ENCODE measurements around the gene TUBA3E.
"Not testable (repeated sequence)": the region's sequence is repeated elsewhere in the genome, so short reads cannot be mapped to it uniquely, and the experiment has no call there.

Gene TUBA3E

DNA sequence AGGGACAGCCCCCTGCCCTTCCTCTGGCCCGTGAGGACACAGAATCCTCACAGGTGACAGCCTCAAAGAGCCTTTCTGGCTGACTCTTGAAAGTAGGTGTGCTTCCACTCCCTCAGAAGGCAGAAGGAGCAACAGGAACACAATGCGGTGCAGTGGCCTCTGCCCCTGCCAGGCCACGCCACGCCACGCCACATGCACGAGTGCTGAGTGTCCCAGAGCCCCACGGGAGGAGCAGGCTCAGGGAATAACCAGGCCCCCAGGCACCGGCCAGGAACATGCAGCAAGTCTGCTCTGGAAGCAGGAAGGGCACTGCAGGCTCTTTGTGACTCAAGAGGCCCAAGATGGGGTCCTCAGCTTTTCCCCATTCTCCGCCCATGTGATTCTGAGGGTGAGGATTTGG lies 35.3 kb downstream of the TUBA3E start:
- no peak overlapping the region for H3K27ac ChIP-seq (ENCODE audit: low read depth in 2 of 2, low read length in 2 of 2)
- H3K27me3 ChIP-seq (ENCODE audit: control insufficient read depth in 2 of 2, insufficient read depth in 2 of 2, low read length in 2 of 2): no peaks in the 10 kb centered on the region
- no peaks in the 10 kb centered on the region for H3K9me3 ChIP-seq (ENCODE audit: control insufficient read depth in 2 of 2, low read length in 2 of 2)
- H3K4me3 ChIP-seq (ENCODE audit: low read length in 2 of 2): no peak overlapping the region
- H3K9ac ChIP-seq (ENCODE audit: low read depth in 1 of 2, low read length in 2 of 2): no peak overlapping the region
- H3K4me1 ChIP-seq (ENCODE audit: control insufficient read depth in 2 of 2, insufficient read depth in 2 of 2, low read length in 2 of 2): no peaks in the 10 kb centered on the region
- H3K36me3 ChIP-seq (ENCODE audit: control insufficient read depth in 2 of 2, insufficient read depth in 2 of 2, low read length in 2 of 2): peaks cover 11 to 42% of the 10 kb centered on the region in 2 donors

- not testable (repeated sequence) for H3K27ac ChIP-seq (ENCODE audit: low read depth in 2 of 2, low read length in 2 of 2); H3K9ac ChIP-seq (ENCODE audit: low read depth in 1 of 2, low read length in 2 of 2); H3K9me3 ChIP-seq (ENCODE audit: control insufficient read depth in 2 of 2, low read length in 2 of 2); H3K27me3 ChIP-seq (ENCODE audit: control insufficient read depth in 2 of 2, insufficient read depth in 2 of 2, low read length in 2 of 2); H3K4me1 ChIP-seq (ENCODE audit: control insufficient read depth in 2 of 2, insufficient read depth in 2 of 2, low read length in 2 of 2); H3K4me3 ChIP-seq (ENCODE audit: low read length in 2 of 2)
- peaks cover 8 to 38% of the 10 kb centered on the region in 2 donors for H3K36me3 ChIP-seq (ENCODE audit: control insufficient read depth in 2 of 2, insufficient read depth in 2 of 2, low read length in 2 of 2)
Measured at GRCh38 chr2:130162486-130162885, 35.8 kb downstream of the TUBA3E start.

DNA sequence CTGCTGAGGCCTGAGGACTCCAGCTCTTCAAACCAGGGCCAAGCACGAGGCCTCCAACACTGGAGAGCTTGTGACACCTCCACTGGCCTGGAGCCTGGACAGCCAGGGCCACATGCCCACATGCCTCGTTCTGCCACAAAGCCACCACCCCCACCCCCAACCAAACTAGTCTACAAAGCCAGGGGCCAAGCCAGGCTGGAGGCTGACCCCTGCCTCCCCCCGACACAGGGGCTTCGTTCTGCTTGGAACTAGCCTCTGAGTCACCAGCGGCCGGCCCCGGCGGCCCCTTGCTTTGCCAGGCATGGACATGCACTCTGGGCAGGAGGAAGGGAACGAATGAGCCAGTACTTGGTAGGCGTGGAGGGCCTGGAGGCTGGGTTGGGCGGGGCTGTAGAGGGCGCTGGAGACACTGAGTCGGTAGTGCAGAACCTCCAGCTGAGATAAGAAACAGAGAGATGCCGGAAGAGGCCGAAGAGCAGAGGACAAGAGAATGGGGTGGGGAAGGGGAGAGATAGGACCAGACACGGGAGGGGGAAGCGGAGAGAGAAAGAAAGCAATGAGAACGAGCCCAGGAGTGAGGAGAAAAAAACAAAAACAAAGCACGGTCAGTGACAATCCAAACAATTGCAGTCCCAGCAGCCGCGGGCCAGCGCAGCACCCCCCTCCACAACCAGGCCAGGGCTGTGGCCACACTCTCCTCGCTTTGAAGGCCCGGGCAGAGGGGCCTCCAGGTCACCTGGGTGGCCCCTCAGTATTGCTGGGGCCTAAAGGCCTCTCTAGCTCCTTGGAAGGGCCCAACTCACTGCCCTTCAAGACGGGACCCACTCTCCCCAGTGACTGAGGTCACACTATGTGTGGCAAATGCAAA lies 37.2 kb downstream of the TUBA3E start:
- not testable (repeated sequence) for H3K27me3 ChIP-seq (ENCODE audit: control insufficient read depth in 2 of 2, insufficient read depth in 2 of 2, low read length in 2 of 2); H3K4me1 ChIP-seq (ENCODE audit: control insufficient read depth in 2 of 2, insufficient read depth in 2 of 2, low read length in 2 of 2); H3K4me3 ChIP-seq (ENCODE audit: low read length in 2 of 2); H3K9ac ChIP-seq (ENCODE audit: low read depth in 1 of 2, low read length in 2 of 2); H3K27ac ChIP-seq (ENCODE audit: low read depth in 2 of 2, low read length in 2 of 2); H3K9me3 ChIP-seq (ENCODE audit: control insufficient read depth in 2 of 2, low read length in 2 of 2)
- H3K36me3 ChIP-seq (ENCODE audit: control insufficient read depth in 2 of 2, insufficient read depth in 2 of 2, low read length in 2 of 2): peaks cover 5 to 31% of the 10 kb centered on the region in 2 donors

DNA sequence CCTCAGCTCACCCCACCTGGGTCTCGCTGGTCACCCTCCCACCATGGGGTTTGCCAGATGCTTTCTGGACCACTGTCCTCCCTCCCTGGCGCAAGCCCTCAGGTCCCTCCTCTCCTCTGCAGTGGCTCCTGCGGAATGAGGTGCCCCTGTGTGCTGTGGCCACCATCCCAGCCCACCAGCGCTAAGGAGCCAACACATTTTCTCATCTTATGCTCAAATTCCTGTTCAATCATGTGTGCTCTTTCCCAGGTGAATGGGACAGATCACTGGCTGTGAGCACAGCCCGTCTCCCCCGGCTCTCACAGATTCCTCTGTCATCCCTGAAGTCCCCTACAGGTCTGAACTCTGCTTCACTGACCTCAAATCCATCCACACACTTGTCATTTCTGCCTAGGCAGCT lies 38.1 kb downstream of the TUBA3E start:
- Histone ChIP-seq H3K4me3 (ENCODE audit: low read length in 2 of 2) (no peak overlapping the region), H3K9ac (ENCODE audit: low read depth in 1 of 2, low read length in 2 of 2) (no peak overlapping the region), H3K9me3 (ENCODE audit: control insufficient read depth in 2 of 2, low read length in 2 of 2) (no peaks in the 10 kb centered on the region), H3K36me3 (ENCODE audit: control insufficient read depth in 2 of 2, insufficient read depth in 2 of 2, low read length in 2 of 2) (peaks cover 2 to 25% of the 10 kb centered on the region in 2 donors), H3K27ac (ENCODE audit: low read depth in 2 of 2, low read length in 2 of 2) (no peak overlapping the region), H3K4me1 (ENCODE audit: control insufficient read depth in 2 of 2, insufficient read depth in 2 of 2, low read length in 2 of 2) (no peaks in the 10 kb centered on the region), H3K27me3 (ENCODE audit: control insufficient read depth in 2 of 2, insufficient read depth in 2 of 2, low read length in 2 of 2) (no peaks in the 10 kb centered on the region)

- not testable (repeated sequence) for H3K27ac ChIP-seq (ENCODE audit: low read depth in 2 of 2, low read length in 2 of 2); H3K9me3 ChIP-seq (ENCODE audit: control insufficient read depth in 2 of 2, low read length in 2 of 2); H3K4me3 ChIP-seq (ENCODE audit: low read length in 2 of 2); H3K4me1 ChIP-seq (ENCODE audit: control insufficient read depth in 2 of 2, insufficient read depth in 2 of 2, low read length in 2 of 2); H3K27me3 ChIP-seq (ENCODE audit: control insufficient read depth in 2 of 2, insufficient read depth in 2 of 2, low read length in 2 of 2); H3K9ac ChIP-seq (ENCODE audit: low read depth in 1 of 2, low read length in 2 of 2)
- H3K36me3 ChIP-seq (ENCODE audit: control insufficient read depth in 2 of 2, insufficient read depth in 2 of 2, low read length in 2 of 2): peaks cover 7 to 22% of the 10 kb centered on the region in 2 donors
Measured at GRCh38 chr2:130159376-130159775, 38.9 kb downstream of the TUBA3E start.

DNA sequence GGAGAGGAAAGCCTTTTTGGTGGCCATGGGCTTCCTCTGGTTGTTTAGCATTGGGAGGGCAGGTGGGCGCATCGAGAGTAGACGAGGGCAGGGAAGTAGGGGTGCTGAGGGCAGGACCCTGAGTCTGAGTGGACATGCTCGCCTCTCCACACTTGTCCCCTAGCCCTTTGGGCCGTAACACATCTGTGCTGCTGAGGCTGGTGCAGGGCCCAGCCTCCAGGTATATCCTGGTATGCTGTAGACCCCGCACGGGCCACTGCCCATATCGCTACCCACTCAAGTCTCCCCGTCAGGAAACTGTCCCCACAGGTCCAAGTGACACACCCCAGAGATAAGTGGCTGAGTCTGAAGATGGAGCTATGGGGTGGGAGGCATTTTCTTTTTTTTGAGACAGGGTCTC lies 39.6 kb downstream of the TUBA3E start:
- Histone ChIP-seq H3K27me3 (ENCODE audit: control insufficient read depth in 2 of 2, insufficient read depth in 2 of 2, low read length in 2 of 2) (no peaks in the 10 kb centered on the region), H3K4me1 (ENCODE audit: control insufficient read depth in 2 of 2, insufficient read depth in 2 of 2, low read length in 2 of 2) (no peaks in the 10 kb centered on the region), H3K4me3 (ENCODE audit: low read length in 2 of 2) (no peak overlapping the region), H3K27ac (ENCODE audit: low read depth in 2 of 2, low read length in 2 of 2) (no peak overlapping the region), H3K9ac (ENCODE audit: low read depth in 1 of 2, low read length in 2 of 2) (no peak overlapping the region), H3K36me3 (ENCODE audit: control insufficient read depth in 2 of 2, insufficient read depth in 2 of 2, low read length in 2 of 2) (peaks cover 7 to 15% of the 10 kb centered on the region in 2 donors), H3K9me3 (ENCODE audit: control insufficient read depth in 2 of 2, low read length in 2 of 2) (no peaks in the 10 kb centered on the region)

GRCh38 chr2:130157825-130158514 lies 40.3 kb downstream of the TUBA3E start:
- H3K36me3 ChIP-seq (ENCODE audit: control insufficient read depth in 2 of 2, insufficient read depth in 2 of 2, low read length in 2 of 2): peaks cover 7 to 11% of the 10 kb centered on the region in 2 donors
- not testable (repeated sequence) for H3K9me3 ChIP-seq (ENCODE audit: control insufficient read depth in 2 of 2, low read length in 2 of 2); H3K27me3 ChIP-seq (ENCODE audit: control insufficient read depth in 2 of 2, insufficient read depth in 2 of 2, low read length in 2 of 2); H3K9ac ChIP-seq (ENCODE audit: low read depth in 1 of 2, low read length in 2 of 2); H3K4me1 ChIP-seq (ENCODE audit: control insufficient read depth in 2 of 2, insufficient read depth in 2 of 2, low read length in 2 of 2); H3K4me3 ChIP-seq (ENCODE audit: low read length in 2 of 2); H3K27ac ChIP-seq (ENCODE audit: low read depth in 2 of 2, low read length in 2 of 2)

GRCh38 chr2:130157354-130157753 lies 40.9 kb downstream of the TUBA3E start:
- not testable (repeated sequence) for H3K4me1 ChIP-seq (ENCODE audit: control insufficient read depth in 2 of 2, insufficient read depth in 2 of 2, low read length in 2 of 2); H3K4me3 ChIP-seq (ENCODE audit: low read length in 2 of 2); H3K9ac ChIP-seq (ENCODE audit: low read depth in 1 of 2, low read length in 2 of 2); H3K27me3 ChIP-seq (ENCODE audit: control insufficient read depth in 2 of 2, insufficient read depth in 2 of 2, low read length in 2 of 2); H3K27ac ChIP-seq (ENCODE audit: low read depth in 2 of 2, low read length in 2 of 2); H3K9me3 ChIP-seq (ENCODE audit: control insufficient read depth in 2 of 2, low read length in 2 of 2)
- H3K36me3 ChIP-seq (ENCODE audit: control insufficient read depth in 2 of 2, insufficient read depth in 2 of 2, low read length in 2 of 2): peaks cover 8 to 10% of the 10 kb centered on the region in 2 donors

DNA sequence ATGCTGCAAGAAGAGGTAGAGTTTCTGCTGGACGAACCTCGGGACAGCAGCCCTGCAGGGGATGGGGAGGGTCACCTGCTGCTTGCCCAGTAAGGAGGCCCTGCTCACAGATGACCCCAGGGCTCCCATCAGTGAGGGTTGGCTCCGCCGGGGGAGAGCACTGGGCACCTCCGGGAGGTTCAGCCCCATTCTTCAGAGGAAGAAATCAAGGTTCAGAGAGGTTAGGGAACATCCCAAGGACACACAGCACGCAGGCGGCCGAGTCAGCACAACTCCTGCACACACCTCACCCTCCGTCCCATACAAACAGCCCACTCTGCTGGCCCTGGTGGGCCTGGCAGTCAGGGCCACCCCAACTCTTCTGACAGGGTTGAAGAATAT lies 41.6 kb downstream of the TUBA3E start:
- no peaks in the 10 kb centered on the region for H3K9me3 ChIP-seq (ENCODE audit: control insufficient read depth in 2 of 2, low read length in 2 of 2)
- H3K4me3 ChIP-seq (ENCODE audit: low read length in 2 of 2): no peak overlapping the region
- H3K27ac ChIP-seq (ENCODE audit: low read depth in 2 of 2, low read length in 2 of 2): no peak overlapping the region
- no peaks in the 10 kb centered on the region for H3K27me3 ChIP-seq (ENCODE audit: control insufficient read depth in 2 of 2, insufficient read depth in 2 of 2, low read length in 2 of 2)
- peaks cover 6 to 14% of the 10 kb centered on the region in 2 donors for H3K36me3 ChIP-seq (ENCODE audit: control insufficient read depth in 2 of 2, insufficient read depth in 2 of 2, low read length in 2 of 2)
- no peak overlapping the region for H3K9ac ChIP-seq (ENCODE audit: low read depth in 1 of 2, low read length in 2 of 2)
- no peaks in the 10 kb centered on the region for H3K4me1 ChIP-seq (ENCODE audit: control insufficient read depth in 2 of 2, insufficient read depth in 2 of 2, low read length in 2 of 2)

- H3K9ac ChIP-seq (ENCODE audit: low read depth in 1 of 2, low read length in 2 of 2); H3K27ac ChIP-seq (ENCODE audit: low read depth in 2 of 2, low read length in 2 of 2); H3K27me3 ChIP-seq (ENCODE audit: control insufficient read depth in 2 of 2, insufficient read depth in 2 of 2, low read length in 2 of 2); H3K4me1 ChIP-seq (ENCODE audit: control insufficient read depth in 2 of 2, insufficient read depth in 2 of 2, low read length in 2 of 2); H3K4me3 ChIP-seq (ENCODE audit: low read length in 2 of 2); H3K9me3 ChIP-seq (ENCODE audit: control insufficient read depth in 2 of 2, low read length in 2 of 2): not testable (repeated sequence)
- peaks cover 6 to 14% of the 10 kb centered on the region in 2 donors for H3K36me3 ChIP-seq (ENCODE audit: control insufficient read depth in 2 of 2, insufficient read depth in 2 of 2, low read length in 2 of 2)
Measured at GRCh38 chr2:130155956-130156623, 42.1 kb downstream of the TUBA3E start.
